Measurements from ENCODE around the gene CALHM2. TPM values are rescaled to one million over a fixed set of nuclear protein-coding genes. Genes with fewer than 3 reads are reported as not detected.
"Not testable (repeated sequence)": the region's sequence is repeated elsewhere in the genome, so short reads cannot be mapped to it uniquely, and the experiment has no call there.

CALHM2 gene
- total and polyA plus RNA-seq, 4 donors: 1.6 to 5.0 (median 3.2) TPM

- Histone ChIP-seq H3K27me3 (ENCODE audit: control insufficient read depth in 4 of 4, insufficient read depth in 4 of 4, low read length in 3 of 4) (peaks cover 0 to 8% (median 5%) of the 10 kb centered on the region in 4 donors), H3K4me3 (ENCODE audit: low read depth in 1 of 3, low read length in 3 of 3) (no peak overlapping the region), H3K27ac (ENCODE audit: low read depth in 1 of 2, low read length in 2 of 2) (no peak overlapping the region), H3K36me3 (ENCODE audit: control insufficient read depth in 4 of 4, insufficient read depth in 3 of 4, low read depth in 1 of 4, low read length in 3 of 4) (no peaks in the 10 kb centered on the region), H3K9me3 (ENCODE audit: control insufficient read depth in 4 of 4, low read length in 3 of 4) (no peaks in the 10 kb centered on the region), H3K4me1 (ENCODE audit: control insufficient read depth in 4 of 4, insufficient read depth in 4 of 4, low read length in 3 of 4) (peaks cover 2 to 14% (median 10%) of the 10 kb centered on the region in 4 donors), H3K9ac (ENCODE audit: low read depth in 1 of 2, low read length in 2 of 2) (no peak overlapping the region)
- TF ChIP-seq TAF1 (conservative IDR thresholded peaks at IDR 0.05): no peak
- TF ChIP-seq, protein P1, sequence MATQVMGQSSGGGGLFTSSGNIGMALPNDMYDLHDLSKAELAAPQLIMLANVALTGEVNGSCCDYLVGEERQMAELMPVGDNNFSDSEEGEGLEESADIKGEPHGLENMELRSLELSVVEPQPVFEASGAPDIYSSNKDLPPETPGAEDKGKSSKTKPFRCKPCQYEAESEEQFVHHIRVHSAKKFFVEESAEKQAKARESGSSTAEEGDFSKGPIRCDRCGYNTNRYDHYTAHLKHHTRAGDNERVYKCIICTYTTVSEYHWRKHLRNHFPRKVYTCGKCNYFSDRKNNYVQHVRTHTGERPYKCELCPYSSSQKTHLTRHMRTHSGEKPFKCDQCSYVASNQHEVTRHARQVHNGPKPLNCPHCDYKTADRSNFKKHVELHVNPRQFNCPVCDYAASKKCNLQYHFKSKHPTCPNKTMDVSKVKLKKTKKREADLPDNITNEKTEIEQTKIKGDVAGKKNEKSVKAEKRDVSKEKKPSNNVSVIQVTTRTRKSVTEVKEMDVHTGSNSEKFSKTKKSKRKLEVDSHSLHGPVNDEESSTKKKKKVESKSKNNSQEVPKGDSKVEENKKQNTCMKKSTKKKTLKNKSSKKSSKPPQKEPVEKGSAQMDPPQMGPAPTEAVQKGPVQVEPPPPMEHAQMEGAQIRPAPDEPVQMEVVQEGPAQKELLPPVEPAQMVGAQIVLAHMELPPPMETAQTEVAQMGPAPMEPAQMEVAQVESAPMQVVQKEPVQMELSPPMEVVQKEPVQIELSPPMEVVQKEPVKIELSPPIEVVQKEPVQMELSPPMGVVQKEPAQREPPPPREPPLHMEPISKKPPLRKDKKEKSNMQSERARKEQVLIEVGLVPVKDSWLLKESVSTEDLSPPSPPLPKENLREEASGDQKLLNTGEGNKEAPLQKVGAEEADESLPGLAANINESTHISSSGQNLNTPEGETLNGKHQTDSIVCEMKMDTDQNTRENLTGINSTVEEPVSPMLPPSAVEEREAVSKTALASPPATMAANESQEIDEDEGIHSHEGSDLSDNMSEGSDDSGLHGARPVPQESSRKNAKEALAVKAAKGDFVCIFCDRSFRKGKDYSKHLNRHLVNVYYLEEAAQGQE (IDR thresholded peaks at IDR 0.05): no peak
- TF ChIP-seq JUND (IDR thresholded peaks at IDR 0.05): no peak
- DNase-seq (ENCODE audit: low spot score): no peak
- WGBS: 88% methylated on average over 7 of the region's 7 CpGs
Observed at GRCh38 chr10:103491729-103492364, 39.7 kb upstream of the CALHM2 start.

- peaks cover 0 to 8% (median 5%) of the 10 kb centered on the region in 4 donors for H3K27me3 ChIP-seq (ENCODE audit: control insufficient read depth in 4 of 4, insufficient read depth in 4 of 4, low read length in 3 of 4)
- TF ChIP-seq HNF4A (conservative IDR thresholded peaks at IDR 0.05): no peak
- H3K36me3 ChIP-seq (ENCODE audit: control insufficient read depth in 4 of 4, insufficient read depth in 3 of 4, low read depth in 1 of 4, low read length in 3 of 4): no peaks in the 10 kb centered on the region
- H3K9ac ChIP-seq (ENCODE audit: low read depth in 1 of 2, low read length in 2 of 2): no peak overlapping the region
- H3K27ac ChIP-seq (ENCODE audit: low read depth in 1 of 2, low read length in 2 of 2): no peak overlapping the region
- DNase-seq (ENCODE audit: low spot score): no peak
- H3K9me3 ChIP-seq (ENCODE audit: control insufficient read depth in 4 of 4, low read length in 3 of 4): no peaks in the 10 kb centered on the region
- H3K4me3 ChIP-seq (ENCODE audit: low read depth in 1 of 3, low read length in 3 of 3): no peak overlapping the region
- peaks cover 2 to 14% (median 10%) of the 10 kb centered on the region in 4 donors for H3K4me1 ChIP-seq (ENCODE audit: control insufficient read depth in 4 of 4, insufficient read depth in 4 of 4, low read length in 3 of 4)
- 90% methylated on average over 1 of the region's 1 CpG for WGBS
Observed at GRCh38 chr10:103490986-103491314, 38.8 kb upstream of the CALHM2 start.

- H3K27me3 ChIP-seq (ENCODE audit: control insufficient read depth in 4 of 4, insufficient read depth in 4 of 4, low read length in 3 of 4): no peaks in the 10 kb centered on the region
- H3K9ac ChIP-seq (ENCODE audit: low read depth in 1 of 2, low read length in 2 of 2): no peak overlapping the region
- TF ChIP-seq HNF4G (IDR thresholded peaks at IDR 0.05) (no peak), EGR1 (IDR thresholded peaks at IDR 0.05; ENCODE audit: low read depth in 2 of 2) (no peak), NR2F2 (IDR thresholded peaks at IDR 0.05) (no peak)
- TF ChIP-seq, protein P1 (IDR thresholded peaks at IDR 0.05): no peak
- peaks cover 0 to 2% (median 0%) of the 10 kb centered on the region in 4 donors for H3K4me1 ChIP-seq (ENCODE audit: control insufficient read depth in 4 of 4, insufficient read depth in 4 of 4, low read length in 3 of 4)
- WGBS: 78% methylated on average over 2 of the region's 2 CpGs
- H3K36me3 ChIP-seq (ENCODE audit: control insufficient read depth in 4 of 4, insufficient read depth in 3 of 4, low read depth in 1 of 4, low read length in 3 of 4): no peaks in the 10 kb centered on the region
- no peak overlapping the region for H3K4me3 ChIP-seq (ENCODE audit: low read depth in 1 of 3, low read length in 3 of 3)
- H3K9me3 ChIP-seq (ENCODE audit: control insufficient read depth in 4 of 4, low read length in 3 of 4): no peaks in the 10 kb centered on the region
- no peak overlapping the region for H3K27ac ChIP-seq (ENCODE audit: low read depth in 1 of 2, low read length in 2 of 2)
- no peak for DNase-seq (ENCODE audit: low spot score)
Observed at GRCh38 chr10:103487410-103487708, 35.2 kb upstream of the CALHM2 start.

DNA sequence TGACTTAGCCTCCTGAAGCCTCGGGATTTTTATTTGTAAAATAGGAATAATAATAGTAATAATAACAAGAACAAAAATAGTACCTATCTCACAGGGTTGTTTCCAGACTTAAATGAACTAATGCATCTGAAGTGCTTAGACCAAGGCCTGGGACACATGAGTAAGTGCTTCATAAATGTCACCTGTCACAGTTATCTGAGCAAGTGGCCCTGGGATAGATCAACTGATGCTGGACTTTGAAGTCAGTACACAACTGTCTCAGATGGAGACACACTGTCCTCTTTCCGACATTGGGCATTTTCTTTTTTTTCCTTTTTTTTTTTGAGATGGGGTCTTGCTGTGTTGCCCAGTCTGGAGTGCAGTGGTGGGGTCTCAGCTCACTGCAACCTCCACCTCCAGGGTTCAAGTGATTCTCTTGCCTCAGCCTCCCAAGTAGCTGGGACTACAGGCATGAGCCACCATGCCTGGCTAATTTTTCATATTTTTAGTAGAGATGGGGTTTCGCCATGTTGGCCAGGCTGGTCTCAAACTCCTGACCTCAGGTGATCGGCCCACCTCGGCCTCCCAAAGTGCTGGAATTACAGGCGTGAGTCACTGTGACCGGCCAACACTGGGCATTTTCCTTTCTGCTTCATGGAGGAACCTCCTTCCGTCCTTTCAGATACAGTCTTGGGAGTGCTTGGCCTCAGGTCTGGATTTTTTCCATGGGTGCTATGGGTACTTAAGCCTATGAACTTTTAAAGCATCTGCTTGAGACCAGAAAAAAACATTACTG, 34.7 kb upstream of the CALHM2 start:
- not testable (repeated sequence) for H3K4me3 ChIP-seq (ENCODE audit: low read depth in 1 of 3, low read length in 3 of 3); H3K27me3 ChIP-seq (ENCODE audit: control insufficient read depth in 4 of 4, insufficient read depth in 4 of 4, low read length in 3 of 4); H3K27ac ChIP-seq (ENCODE audit: low read depth in 1 of 2, low read length in 2 of 2); H3K36me3 ChIP-seq (ENCODE audit: control insufficient read depth in 4 of 4, insufficient read depth in 3 of 4, low read depth in 1 of 4, low read length in 3 of 4); DNase-seq (ENCODE audit: low spot score); H3K4me1 ChIP-seq (ENCODE audit: control insufficient read depth in 4 of 4, insufficient read depth in 4 of 4, low read length in 3 of 4); H3K9ac ChIP-seq (ENCODE audit: low read depth in 1 of 2, low read length in 2 of 2); H3K9me3 ChIP-seq (ENCODE audit: control insufficient read depth in 4 of 4, low read length in 3 of 4)
- WGBS: 86% methylated on average over 8 of the region's 8 CpGs
